GM12874 (cell line): ENCODE data around the gene KIF16B.

ENCODE experiments used
- TF ChIP-seq, protein P1 (sequence below): IDR thresholded peaks from 2 replicates; pipeline ENCODE4 v1.5.1; 2011; ENCODE audit warnings: low read depth, mild to moderate bottlenecking, control low read depth, low read length, moderate library complexity; ENCODE audit not compliant: insufficient read depth

Gene KIF16B

GRCh38 chr20:16399801-16400200, 173.4 kb downstream of the KIF16B start:
- TF ChIP-seq, protein P1, sequence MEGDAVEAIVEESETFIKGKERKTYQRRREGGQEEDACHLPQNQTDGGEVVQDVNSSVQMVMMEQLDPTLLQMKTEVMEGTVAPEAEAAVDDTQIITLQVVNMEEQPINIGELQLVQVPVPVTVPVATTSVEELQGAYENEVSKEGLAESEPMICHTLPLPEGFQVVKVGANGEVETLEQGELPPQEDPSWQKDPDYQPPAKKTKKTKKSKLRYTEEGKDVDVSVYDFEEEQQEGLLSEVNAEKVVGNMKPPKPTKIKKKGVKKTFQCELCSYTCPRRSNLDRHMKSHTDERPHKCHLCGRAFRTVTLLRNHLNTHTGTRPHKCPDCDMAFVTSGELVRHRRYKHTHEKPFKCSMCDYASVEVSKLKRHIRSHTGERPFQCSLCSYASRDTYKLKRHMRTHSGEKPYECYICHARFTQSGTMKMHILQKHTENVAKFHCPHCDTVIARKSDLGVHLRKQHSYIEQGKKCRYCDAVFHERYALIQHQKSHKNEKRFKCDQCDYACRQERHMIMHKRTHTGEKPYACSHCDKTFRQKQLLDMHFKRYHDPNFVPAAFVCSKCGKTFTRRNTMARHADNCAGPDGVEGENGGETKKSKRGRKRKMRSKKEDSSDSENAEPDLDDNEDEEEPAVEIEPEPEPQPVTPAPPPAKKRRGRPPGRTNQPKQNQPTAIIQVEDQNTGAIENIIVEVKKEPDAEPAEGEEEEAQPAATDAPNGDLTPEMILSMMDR, result no peak

DNA sequence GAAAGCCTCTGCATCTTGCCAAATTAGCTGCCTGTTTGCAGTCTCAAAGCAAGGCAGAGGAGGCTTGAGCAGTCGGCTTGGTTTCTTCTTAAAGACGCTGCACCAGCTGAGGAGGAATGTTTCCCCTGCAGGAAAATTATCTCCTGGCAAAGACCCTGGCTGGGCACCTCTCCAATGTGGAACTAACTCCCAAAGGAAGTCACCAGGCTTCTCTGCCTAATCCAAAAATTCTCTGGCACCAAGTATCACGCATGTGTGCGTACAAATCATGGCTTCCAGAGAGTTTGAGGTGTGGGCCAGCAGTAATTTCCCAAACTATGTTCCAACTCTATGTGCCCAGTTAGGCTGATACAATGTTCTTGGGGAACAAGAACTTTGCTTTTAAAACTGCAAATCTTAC, 176.2 kb downstream of the KIF16B start:
- TF ChIP-seq, protein P1, result no peak

DNA sequence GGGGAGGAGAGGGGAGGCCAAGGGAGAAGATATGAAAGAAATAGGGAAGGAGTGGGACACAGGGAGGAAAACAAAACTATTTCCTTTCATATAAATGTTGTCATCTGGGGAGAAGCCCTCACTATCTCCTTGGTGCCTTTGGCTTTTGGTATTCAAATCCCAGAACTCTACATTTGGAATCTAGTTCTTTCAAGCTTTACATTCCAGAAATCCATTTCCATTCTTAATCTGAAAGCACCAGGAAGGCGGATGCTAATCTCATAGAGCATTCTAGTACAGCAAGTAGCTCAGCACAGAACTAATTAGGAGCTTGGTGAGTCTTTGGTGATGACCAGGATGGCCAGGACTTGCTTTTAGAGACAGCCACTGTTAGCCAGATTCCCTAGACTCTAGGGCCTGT, 177.9 kb downstream of the KIF16B start:
- TF ChIP-seq, protein P1, result no peak

GRCh38 chr20:16394784-16395183, 178.5 kb downstream of the KIF16B start:
- TF ChIP-seq, protein P1, result no peak

DNA sequence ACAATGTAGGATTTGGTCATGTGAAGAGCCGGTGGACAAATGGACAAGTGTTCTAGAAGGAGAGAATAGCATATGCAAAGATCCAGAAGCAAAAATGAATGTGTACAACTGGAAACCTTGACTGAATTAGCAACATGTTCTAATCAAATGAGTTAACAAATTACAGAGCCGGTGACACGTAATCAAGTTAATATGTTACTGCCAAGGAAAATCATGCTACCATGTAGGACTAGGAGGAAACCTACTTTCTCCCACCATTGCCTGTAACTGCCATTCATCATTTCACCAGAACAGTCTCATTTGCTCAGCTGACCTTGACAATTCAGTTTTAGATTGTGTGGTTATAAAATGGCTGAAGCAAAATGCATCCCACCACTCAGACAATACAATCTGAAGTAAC, 179.4 kb downstream of the KIF16B start:
- TF ChIP-seq, protein P1, result no peak

DNA sequence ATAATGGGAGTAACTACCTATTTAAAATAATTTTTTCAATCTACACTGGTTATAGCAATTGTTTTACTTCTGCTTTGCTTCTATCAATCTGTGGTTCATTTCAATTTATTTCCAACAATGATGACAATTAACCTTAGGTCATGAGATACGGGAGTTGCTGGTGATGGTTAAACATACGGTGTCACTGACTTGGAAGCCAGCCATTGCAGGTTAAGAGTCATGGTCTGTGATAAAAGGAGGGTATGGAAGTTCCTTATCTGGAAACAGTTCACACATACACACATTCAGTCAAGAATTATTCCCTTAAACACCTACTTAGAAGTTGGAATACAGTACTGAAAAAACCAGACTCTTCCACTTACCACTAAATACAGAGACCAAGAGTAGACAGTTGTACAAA, 180.0 kb downstream of the KIF16B start:
- TF ChIP-seq, protein P1, result no peak

- TF ChIP-seq, protein P1, result no peak
Measured at GRCh38 chr20:16392346-16392745, 180.9 kb downstream of the KIF16B start.

- TF ChIP-seq, protein P1, result no peak
Measured at GRCh38 chr20:16390991-16391390, 182.3 kb downstream of the KIF16B start.
